PC-3 (cell line): ENCODE measurements around the gene MPL.

Source experiments
- CTCF ChIP-seq: fragments of 300-600 bp; sonication (generic); conservative IDR thresholded peaks from 2 replicates; pipeline ENCODE4 v1.5.1; 2017; ENCODE audit warnings: antibody characterized with exemption, low read depth, mild to moderate bottlenecking, low read length
- EZH2phosphoT487 ChIP-seq: fragments of 300-600 bp; sonication (generic); IDR thresholded peaks from 2 replicates; pipeline ENCODE4 v1.6.1; 2018; ENCODE audit warnings: mild to moderate bottlenecking, antibody characterized with exemption, low read length, borderline replicate concordance

- TF ChIP-seq CTCF (no peak), EZH2phosphoT487 (no peak)
Observed at GRCh38 chr1:43387976-43388599, 50.5 kb downstream of the MPL start.
